Measurements from ENCODE around the gene PYURF.

The PYURF gene

GRCh38 chr4:88531549-88531948 lies 8.0 kb upstream of the PYURF start:
- Histone ChIP-seq H3K9ac (no peak overlapping the region), H3K4me3 (no peak overlapping the region), H3K27ac (no peak overlapping the region)

GRCh38 chr4:88528861-88529260 lies 5.3 kb upstream of the PYURF start:
- Histone ChIP-seq H3K27ac (no peak overlapping the region), H3K9ac (no peak overlapping the region), H3K36me3 (no peaks in the 10 kb centered on the region), H3K4me2 (no peak overlapping the region), H4K20me1 (no peaks in the 10 kb centered on the region), H3K9me3 (no peaks in the 10 kb centered on the region), H3K4me1 (peaks cover 8% of the 10 kb centered on the region), H3K4me3 (no peak overlapping the region), H3K27me3 (no peaks in the 10 kb centered on the region)
- TF ChIP-seq Cebpa-rat (IDR thresholded peaks at IDR 0.05) = no peak

More at GRCh38 chr4:88531549-88531948, 8.0 kb upstream of the PYURF start:
- H3K9me3 ChIP-seq = no peaks in the 10 kb centered on the region
- H3K4me2 ChIP-seq = no peak overlapping the region
- TF ChIP-seq Cebpa-rat (IDR thresholded peaks at IDR 0.05) = no peak
- H3K4me1 ChIP-seq = no peaks in the 10 kb centered on the region
- H3K27me3 ChIP-seq = no peaks in the 10 kb centered on the region
- H4K20me1 ChIP-seq = no peaks in the 10 kb centered on the region
- H3K36me3 ChIP-seq = no peaks in the 10 kb centered on the region

GRCh38 chr4:88527787-88528186 lies 4.2 kb upstream of the PYURF start:
- Histone ChIP-seq H3K9me3 (no peaks in the 10 kb centered on the region), H3K4me3 (no peak overlapping the region), H4K20me1 (no peaks in the 10 kb centered on the region), H3K9ac (no peak overlapping the region), H3K27ac (no peak overlapping the region), H3K36me3 (no peaks in the 10 kb centered on the region), H3K4me1 (peaks cover 9% of the 10 kb centered on the region), H3K27me3 (no peaks in the 10 kb centered on the region), H3K4me2 (no peak overlapping the region)
- TF ChIP-seq Cebpa-rat (IDR thresholded peaks at IDR 0.05) = no peak

GRCh38 chr4:88526221-88526815 lies 2.7 kb upstream of the PYURF start:
- Histone ChIP-seq H3K27me3 (no peaks in the 10 kb centered on the region), H3K9me3 (no peaks in the 10 kb centered on the region), H3K4me3 (no peak overlapping the region), H4K20me1 (peaks cover 9% of the 10 kb centered on the region; the same call in 1 of the 2 replicates), H3K36me3 (peaks cover 5% of the 10 kb centered on the region), H3K4me2 (no peak overlapping the region), H3K9ac (no peak overlapping the region), H3K4me1 (peaks cover 21% of the 10 kb centered on the region), H3K27ac (no peak overlapping the region)
- no peak for TF ChIP-seq Cebpa-rat (IDR thresholded peaks at IDR 0.05)

- Histone ChIP-seq H3K4me1 (peaks cover 21% of the 10 kb centered on the region), H3K27ac (peak overlapping the region; percentile 90), H3K9me3 (no peaks in the 10 kb centered on the region), H3K4me2 (peak overlapping the region; percentile 81), H3K27me3 (no peaks in the 10 kb centered on the region), H3K9ac (peak overlapping the region; percentile 95), H4K20me1 (peaks cover 10% of the 10 kb centered on the region; the same call in 1 of the 2 replicates), H3K36me3 (peaks cover 21% of the 10 kb centered on the region), H3K4me3 (peak overlapping the region; percentile 88)
- no peak for TF ChIP-seq Cebpa-rat (IDR thresholded peaks at IDR 0.05)
These were observed 595 bp upstream of the PYURF start for GRCh38 chr4:88524171-88524570.

- no peak for TF ChIP-seq Cebpa-rat (IDR thresholded peaks at IDR 0.05)
These were observed 763 bp downstream of the PYURF start for GRCh38 chr4:88522702-88523324.

GRCh38 chr4:88518911-88519310 lies 4.7 kb downstream of the PYURF start:
- H4K20me1 ChIP-seq = peaks cover 10% of the 10 kb centered on the region; the same call in 1 of the 2 replicates
- H3K4me2 ChIP-seq = no peak overlapping the region
- no peak overlapping the region for H3K27ac ChIP-seq
- TF ChIP-seq Cebpa-rat (IDR thresholded peaks at IDR 0.05) = no peak
- no peaks in the 10 kb centered on the region for H3K9me3 ChIP-seq
- no peak overlapping the region for H3K9ac ChIP-seq
- H3K4me1 ChIP-seq = peaks cover 13% of the 10 kb centered on the region
- peaks cover 21% of the 10 kb centered on the region for H3K36me3 ChIP-seq
- H3K27me3 ChIP-seq = no peaks in the 10 kb centered on the region
- H3K4me3 ChIP-seq = no peak overlapping the region

More at GRCh38 chr4:88522702-88523324, 763 bp downstream of the PYURF start:
- peak overlapping the region; percentile 90 for H3K27ac ChIP-seq
- H3K4me3 ChIP-seq = peak overlapping the region; percentile 88
- peaks cover 21% of the 10 kb centered on the region for H3K4me1 ChIP-seq
- peak overlapping the region; percentile 81 for H3K4me2 ChIP-seq
- no peaks in the 10 kb centered on the region for H3K9me3 ChIP-seq
- H3K9ac ChIP-seq = peak overlapping the region; percentile 95
- H3K27me3 ChIP-seq = no peaks in the 10 kb centered on the region
- H3K36me3 ChIP-seq = peaks cover 21% of the 10 kb centered on the region
- H4K20me1 ChIP-seq = peaks cover 10% of the 10 kb centered on the region; the same call in 1 of the 2 replicates

- H3K9me3 ChIP-seq = no peaks in the 10 kb centered on the region
- H3K9ac ChIP-seq = no peak overlapping the region
- peaks cover 21% of the 10 kb centered on the region for H3K36me3 ChIP-seq
- peaks cover 10% of the 10 kb centered on the region; the same call in 1 of the 2 replicates for H4K20me1 ChIP-seq
- no peak for TF ChIP-seq Cebpa-rat (IDR thresholded peaks at IDR 0.05)
- no peak overlapping the region for H3K27ac ChIP-seq
- no peaks in the 10 kb centered on the region for H3K27me3 ChIP-seq
- H3K4me3 ChIP-seq = no peak overlapping the region
- peaks cover 12% of the 10 kb centered on the region for H3K4me1 ChIP-seq
- H3K4me2 ChIP-seq = no peak overlapping the region
These were observed 5.8 kb downstream of the PYURF start for GRCh38 chr4:88517825-88518224.

- no peaks in the 10 kb centered on the region for H3K9me3 ChIP-seq
- H3K9ac ChIP-seq = no peak overlapping the region
- no peak overlapping the region for H3K4me3 ChIP-seq
- no peaks in the 10 kb centered on the region for H3K27me3 ChIP-seq
- H3K27ac ChIP-seq = no peak overlapping the region
- TF ChIP-seq Cebpa-rat (IDR thresholded peaks at IDR 0.05) = no peak
- peaks cover 5% of the 10 kb centered on the region; the same call in 1 of the 2 replicates for H4K20me1 ChIP-seq
- no peak overlapping the region for H3K4me2 ChIP-seq
- peaks cover 3% of the 10 kb centered on the region for H3K4me1 ChIP-seq
- H3K36me3 ChIP-seq = peaks cover 20% of the 10 kb centered on the region
These were observed 6.8 kb downstream of the PYURF start for GRCh38 chr4:88516746-88517145.
